ENCODE data around the gene ZNF695. TPM values are rescaled to one million over a fixed set of nuclear protein-coding genes. Genes with fewer than 3 reads are reported as not detected.

Gene ZNF695
- total RNA-seq, 2 experiments from 2014 or later: 0.23 to 0.82 TPM

Other genes with a start within 250 kb of the ZNF695 start
- 10 to 100 TPM; 30.4 to 37.1 TPM for gene AHCTF1, start 76.1 kb downstream of the ZNF695 start, total RNA-seq
- gene ZNF670, start 70.8 kb upstream of the ZNF695 start, total RNA-seq: 1 to 10 TPM; 1.0 to 1.3 TPM
- gene ZNF669, start 96.3 kb upstream of the ZNF695 start, total RNA-seq: 1 to 10 TPM; 8.2 to 9.2 TPM
- gene ZNF124, start 164.0 kb upstream of the ZNF695 start, total RNA-seq: 10 to 100 TPM; 15.0 to 18.6 TPM
- not detected for gene VN1R5, start 248.0 kb upstream of the ZNF695 start, total RNA-seq

Measured in activated CD8-positive, alpha-beta memory T cell treated with anti-CD3 and anti-CD28 coated beads, Interleukin-2, amount 10 ng/mL, durations not matched to agents 7 days and 5 days (primary cell).